Endothelial cell of hepatic sinusoid (primary cell): Measurements from ENCODE around the gene CR2.
"Not testable (repeated sequence)": the region's sequence is repeated elsewhere in the genome, so short reads cannot be mapped to it uniquely, and the experiment has no call there.

ENCODE experiments used
- in situ Hi-C: cut with HindIII; loops from 2 replicates; pipeline ENCODE4 v1.10.0; 2017; ENCODE audit warnings: low sequenced_read_pairs

Gene CR2

GRCh38 chr1:207454046-207454964 is at the start of gene CR2:
Gene CR2, plus strand, starts transcription at chr1:207454328. Its CDS starts 91 bp downstream, at chr1:207454419.
- in situ Hi-C loops: no loop called here

DNA sequence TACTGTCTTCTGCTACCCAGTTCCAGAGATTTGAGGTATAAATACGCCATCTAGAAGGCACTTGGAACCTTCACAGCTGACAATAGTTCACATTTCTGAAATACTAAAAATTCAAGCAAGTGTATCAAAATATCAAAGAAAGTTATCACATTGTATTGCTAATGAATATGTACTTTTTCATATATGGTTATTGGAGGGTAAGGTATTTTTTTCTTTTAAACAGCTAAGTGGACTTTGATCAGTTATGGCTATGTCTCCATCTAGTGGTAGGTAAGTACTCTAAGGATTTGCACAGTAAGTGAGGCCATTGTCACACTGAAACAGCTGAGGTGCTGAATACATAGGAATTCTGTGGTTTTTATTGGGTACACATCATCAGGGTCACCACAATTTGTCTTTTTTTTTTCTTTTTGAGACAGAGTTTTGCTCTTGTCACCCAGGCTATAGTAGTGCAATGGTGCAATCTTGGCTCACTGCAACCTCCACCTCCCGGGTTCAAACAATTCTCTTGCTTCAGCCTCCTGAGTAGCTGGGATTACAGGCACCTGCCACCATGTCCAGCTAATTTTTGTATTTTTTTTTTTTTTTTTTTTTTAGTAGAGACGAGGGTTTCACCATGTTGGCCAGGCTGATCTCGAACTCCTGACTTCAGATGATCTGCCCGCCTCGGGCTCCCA is 49.1 kb upstream of the CR2 start:
- in situ Hi-C loops: no loop called here

GRCh38 chr1:207405814-207406213 is 48.3 kb upstream of the CR2 start:
- in situ Hi-C loops: no loop called here

DNA sequence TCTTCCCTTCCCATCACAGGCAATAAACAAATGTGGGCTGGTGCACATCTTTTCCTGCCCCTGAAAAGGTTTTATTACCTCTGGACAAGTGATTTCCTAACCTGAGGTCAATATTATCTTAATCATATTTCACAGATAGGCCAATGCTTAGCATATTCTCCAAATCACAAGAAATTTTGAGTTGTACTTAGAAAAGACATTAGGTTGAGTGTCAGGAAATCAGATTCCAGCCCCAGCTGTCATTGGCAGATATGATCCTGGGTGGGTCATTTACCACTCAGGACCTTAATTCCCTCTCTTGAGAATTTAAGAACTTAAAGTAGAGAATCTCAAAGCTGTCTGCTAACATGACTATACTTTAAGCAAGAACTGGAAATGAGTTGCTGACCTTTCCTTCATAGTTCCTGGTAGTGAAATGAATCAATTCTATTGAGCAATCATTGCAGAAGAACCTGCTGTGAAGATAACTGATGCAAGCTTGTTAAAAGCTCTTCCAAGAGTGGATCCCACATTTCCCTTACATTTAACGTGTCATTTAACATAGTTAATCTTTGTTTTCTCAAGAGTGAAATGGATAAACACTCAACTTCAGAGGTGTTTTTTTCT is 46.4 kb upstream of the CR2 start:
- in situ Hi-C loops: no loop called here

DNA sequence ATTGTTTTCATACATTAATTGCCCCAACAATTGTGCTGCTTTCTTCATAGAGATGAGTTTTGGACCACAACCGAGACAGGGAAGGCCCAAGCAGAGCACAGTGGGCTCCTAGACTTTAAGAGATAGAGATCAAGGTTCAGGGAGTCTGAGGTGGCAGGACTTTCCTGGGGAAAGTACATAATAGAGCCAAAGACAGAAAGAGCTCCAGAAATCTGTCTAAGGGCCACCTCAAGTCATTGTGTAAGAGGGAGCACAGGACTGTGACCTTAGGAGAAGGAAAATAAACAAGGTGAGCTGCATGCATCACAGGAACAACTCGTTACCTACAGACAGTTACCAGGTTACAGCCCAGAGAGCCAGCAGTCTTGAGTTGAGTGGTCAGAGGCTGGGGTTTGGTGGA is 41.3 kb upstream of the CR2 start:
- in situ Hi-C loops: no loop called here

- in situ Hi-C loops: loop anchor here (5.0 kb wide), 1 partner anchor 342 kb away; no protein-coding TSS in a partner anchor
Observed at GRCh38 chr1:207414606-207415108, 39.5 kb upstream of the CR2 start.

- in situ Hi-C loops: loop anchor here (5.0 kb wide), 1 partner anchor 345 kb away; no protein-coding TSS in a partner anchor
Observed at GRCh38 chr1:207417076-207417475, 37.1 kb upstream of the CR2 start.

GRCh38 chr1:207418351-207418750 is 35.8 kb upstream of the CR2 start:
- in situ Hi-C loops: loop anchor here (5.0 kb wide), 1 partner anchor 346 kb away; no protein-coding TSS in a partner anchor

DNA sequence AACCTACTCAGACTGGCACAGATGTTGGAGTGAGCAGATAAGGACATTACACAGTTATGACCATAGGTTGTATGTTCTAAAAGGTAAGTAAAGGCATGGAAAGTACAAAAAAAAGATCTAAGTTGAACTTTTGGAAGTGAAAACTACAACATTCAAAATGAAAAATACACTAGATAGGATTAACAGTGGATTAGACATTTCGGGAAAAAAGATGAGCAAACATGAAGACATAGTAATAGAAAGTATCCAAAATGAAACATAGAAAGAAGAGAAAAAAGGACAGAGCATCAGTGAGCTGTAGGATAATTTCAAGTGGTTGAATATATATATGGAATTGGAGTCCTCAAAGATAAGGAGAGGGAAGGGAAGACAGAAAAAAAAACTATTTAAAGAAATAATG is 34.0 kb upstream of the CR2 start:
- in situ Hi-C loops: no loop called here

DNA sequence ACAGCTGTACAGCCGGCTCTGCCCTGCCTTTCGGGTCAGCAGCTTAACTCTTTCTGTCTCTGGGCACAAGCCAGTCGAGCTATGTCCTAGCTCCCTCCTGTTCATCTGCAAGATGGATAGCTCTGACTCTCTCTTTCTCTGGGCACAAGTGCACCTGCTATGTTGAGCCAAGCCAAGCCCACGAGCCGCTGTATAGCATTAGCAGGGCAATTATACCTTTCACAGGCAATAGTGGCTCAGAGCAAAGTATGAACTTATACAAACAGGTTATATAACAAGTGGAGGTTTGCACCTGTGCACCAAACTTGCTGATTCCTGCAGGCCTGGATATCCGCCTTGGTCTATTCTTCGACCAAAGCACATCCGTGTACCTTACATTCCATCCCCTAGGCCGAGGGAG is 33.0 kb upstream of the CR2 start:
- in situ Hi-C loops: no loop called here

- in situ Hi-C loops: no loop called here
Observed at GRCh38 chr1:207423560-207424292, 30.4 kb upstream of the CR2 start.

DNA sequence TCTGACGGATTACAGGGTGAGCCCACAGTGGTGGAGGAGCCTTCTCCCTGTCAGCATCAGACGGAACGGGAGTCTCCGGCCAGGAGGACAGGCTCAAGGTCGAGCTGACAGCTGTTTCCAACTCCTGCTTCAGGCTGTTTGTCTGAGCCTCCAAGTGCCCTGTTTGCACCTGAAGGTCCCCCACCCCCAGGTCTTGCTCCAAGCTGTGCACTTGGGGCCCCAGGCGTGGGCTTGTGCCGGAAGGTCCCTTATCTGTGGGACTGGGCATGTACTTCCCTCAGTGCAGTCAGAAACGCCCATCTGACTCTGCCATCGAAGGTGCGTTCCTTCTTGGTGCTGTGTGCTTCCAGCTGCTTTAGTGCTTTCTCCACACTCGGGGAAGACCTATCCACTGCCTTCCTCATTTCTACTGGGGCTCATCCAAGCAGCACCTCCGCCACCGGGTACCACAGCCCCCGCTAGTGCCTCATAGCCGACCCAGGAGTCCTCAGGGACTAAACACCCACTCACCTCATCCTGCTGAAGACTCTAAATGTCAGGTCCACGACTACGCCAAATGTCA is 29.5 kb upstream of the CR2 start:
- in situ Hi-C loops: no loop called here

- in situ Hi-C loops: no loop called here
Observed at GRCh38 chr1:207427832-207428585, 26.1 kb upstream of the CR2 start.

DNA sequence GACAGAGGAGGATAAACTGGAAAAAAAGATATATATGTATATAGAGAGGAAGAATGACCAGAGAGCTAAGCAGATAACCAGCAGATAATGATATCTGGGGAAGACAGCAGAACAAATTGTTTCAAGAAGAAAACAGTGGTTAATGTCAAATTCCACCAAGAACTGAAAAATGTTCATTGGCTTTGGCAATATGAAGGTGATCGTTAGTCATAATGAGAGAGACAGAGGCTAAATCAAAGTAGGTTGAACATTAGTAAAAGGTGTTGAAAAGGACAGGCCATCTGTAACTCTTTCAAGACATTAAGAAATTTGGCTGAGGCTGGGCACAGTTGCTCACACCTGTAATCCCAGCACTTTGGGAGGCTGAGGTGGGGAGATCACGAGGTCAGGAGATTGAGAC is 25.3 kb upstream of the CR2 start:
- in situ Hi-C loops: no loop called here

- in situ Hi-C loops: no loop called here
Observed at GRCh38 chr1:207429963-207430362, 24.2 kb upstream of the CR2 start.

- in situ Hi-C loops: no loop called here
Observed at GRCh38 chr1:207430602-207431001, 23.5 kb upstream of the CR2 start.

DNA sequence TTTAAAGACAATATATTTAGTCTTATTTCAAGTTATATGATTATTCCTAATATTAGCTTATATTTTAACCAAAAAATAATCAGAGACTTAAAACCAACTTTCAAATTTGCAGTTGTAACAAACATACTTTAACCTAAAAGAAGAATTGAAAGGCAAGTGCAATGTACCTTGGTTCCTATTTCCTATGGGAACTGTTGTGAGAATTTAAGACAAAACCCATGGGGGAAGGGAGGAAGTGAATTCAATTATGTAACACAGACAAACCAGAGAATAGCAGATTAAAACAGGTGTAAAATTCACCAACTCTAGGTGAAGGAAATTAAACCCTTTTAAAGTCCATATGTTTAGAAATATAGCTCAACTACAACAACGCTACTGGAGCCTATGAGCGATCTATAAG is 22.6 kb upstream of the CR2 start:
- in situ Hi-C loops: no loop called here

- in situ Hi-C loops: no loop called here
Observed at GRCh38 chr1:207433435-207433834, 20.7 kb upstream of the CR2 start.

DNA sequence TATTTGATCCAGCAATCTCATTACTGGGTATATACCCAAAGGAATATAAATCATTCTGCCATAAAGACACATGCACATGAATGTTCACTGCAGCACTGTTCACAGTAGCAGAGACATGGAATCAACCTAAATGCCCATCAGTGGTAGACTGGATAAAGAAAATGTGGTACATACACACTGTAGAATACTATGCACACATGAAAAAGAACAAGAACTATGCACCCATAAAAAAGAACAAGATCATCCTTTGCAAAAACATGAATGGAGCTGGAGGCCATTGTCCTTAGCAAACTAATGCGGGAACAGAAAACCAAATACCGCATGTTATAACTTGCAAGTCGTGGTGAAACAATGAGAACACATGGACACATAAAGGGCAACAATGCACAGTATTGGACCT is 17.4 kb upstream of the CR2 start:
- in situ Hi-C loops: not testable (repeated sequence)

GRCh38 chr1:207440626-207441025 is 13.5 kb upstream of the CR2 start:
- in situ Hi-C loops: no loop called here
